GM12875 (cell line): ENCODE results near the gene POLD1.

Experiments
- H3K4me3 ChIP-seq: one replicate; pipeline ENCODE4 v1.5.1; 2011; ENCODE audit warnings: low read depth, low read length, control low read depth
- CTCF ChIP-seq: IDR thresholded peaks from 2 replicates; pipeline ENCODE4 v1.5.1; 2011; ENCODE audit warnings: low read depth, mild to moderate bottlenecking, control low read depth, inconsistent platforms, low read length, moderate library complexity, borderline replicate concordance; ENCODE audit not compliant: insufficient read depth

POLD1 gene

GRCh38 chr19:50455992-50456391, 71.8 kb downstream of the POLD1 start:
- H3K4me3 ChIP-seq = no peak overlapping the region
- TF ChIP-seq CTCF = no peak

DNA sequence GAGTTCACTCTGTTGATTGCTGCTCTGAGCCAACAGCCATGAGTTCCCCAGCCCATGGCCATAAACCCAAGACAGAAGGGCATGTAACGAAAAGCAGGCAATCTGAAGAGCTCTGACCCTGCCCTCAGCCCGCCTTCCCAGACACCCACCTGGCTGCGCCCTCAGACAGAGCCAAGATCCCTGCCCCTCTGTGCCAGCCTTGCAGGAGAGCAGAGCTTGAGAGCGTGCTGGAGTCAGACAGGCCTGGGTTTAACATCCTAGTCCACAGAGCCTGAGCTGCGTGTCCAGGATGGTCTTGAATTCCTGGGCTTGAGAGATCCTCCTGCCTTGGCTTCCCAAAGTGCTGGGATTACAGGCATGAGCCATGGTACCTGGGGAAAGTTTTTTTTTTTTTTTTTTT, 73.2 kb downstream of the POLD1 start:
- no peak overlapping the region for H3K4me3 ChIP-seq
- no peak for TF ChIP-seq CTCF

GRCh38 chr19:50458396-50459066, 74.4 kb downstream of the POLD1 start:
- TF ChIP-seq CTCF = no peak
- H3K4me3 ChIP-seq = no peak overlapping the region

DNA sequence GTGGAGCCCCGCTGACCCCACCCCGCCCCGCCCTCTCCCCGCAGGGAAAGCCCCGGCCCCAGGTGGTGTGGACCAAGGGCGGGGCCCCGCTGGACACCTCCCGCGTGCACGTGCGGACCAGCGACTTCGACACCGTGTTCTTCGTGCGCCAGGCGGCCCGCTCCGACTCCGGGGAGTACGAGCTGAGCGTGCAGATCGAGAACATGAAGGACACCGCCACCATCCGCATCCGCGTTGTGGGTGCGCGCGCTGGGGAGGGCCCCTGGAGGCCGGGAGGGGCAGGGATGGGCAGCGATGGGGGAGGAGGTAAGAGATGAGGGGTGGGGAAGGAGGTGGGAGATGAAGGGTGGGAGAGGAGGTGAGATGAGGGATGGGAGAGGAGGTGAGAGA, 74.9 kb downstream of the POLD1 start:
- H3K4me3 ChIP-seq = no peak overlapping the region
- TF ChIP-seq CTCF = no peak

DNA sequence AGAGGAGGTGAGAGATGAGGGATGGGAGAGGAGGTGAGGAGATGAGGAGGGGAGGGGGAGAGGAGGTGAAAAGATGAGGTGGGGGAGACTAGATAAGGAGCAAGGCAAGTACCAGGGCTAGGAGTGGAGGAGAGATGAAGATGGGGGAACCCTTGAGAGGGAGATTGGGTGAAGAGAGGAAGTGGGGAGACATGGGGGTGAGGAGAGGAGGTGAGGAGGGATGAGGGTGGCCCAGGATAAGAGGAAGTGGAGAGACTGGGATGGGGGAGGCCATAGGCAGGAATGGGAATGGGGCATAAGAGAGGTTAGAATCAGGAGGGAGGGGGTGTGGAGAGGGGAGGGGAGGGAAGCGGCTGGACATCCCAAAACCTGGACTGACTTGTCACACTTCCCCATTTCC, 75.5 kb downstream of the POLD1 start:
- no peak for TF ChIP-seq CTCF
- H3K4me3 ChIP-seq = no peak overlapping the region

DNA sequence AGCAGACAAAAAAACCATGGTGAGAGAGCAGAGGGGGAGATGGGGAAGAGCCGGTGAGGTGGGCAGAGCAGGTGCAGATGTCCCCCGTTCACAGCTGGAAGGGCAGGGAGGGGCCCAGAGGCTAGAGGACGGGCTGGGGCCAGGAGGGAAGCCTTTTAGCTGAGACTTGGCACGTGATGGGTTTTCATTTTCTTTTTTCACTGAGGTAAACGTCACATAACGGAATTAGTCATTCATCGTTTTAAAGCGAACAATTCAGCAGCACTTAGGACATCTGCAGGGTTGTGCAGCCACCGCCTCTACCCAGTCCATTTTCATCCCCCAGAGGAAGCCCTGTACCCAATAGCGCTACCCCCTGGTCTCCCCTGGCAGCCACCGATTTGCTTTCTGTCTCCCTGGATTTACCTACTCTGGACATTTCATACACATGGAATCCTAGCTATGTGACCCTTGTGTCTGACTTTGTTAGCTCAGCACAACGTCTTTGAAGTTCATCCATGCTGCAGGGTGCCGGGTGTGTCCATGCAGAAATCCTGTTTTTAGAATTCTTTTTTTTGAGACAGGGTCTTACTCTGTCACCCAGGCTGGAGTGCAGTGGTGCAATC, 76.1 kb downstream of the POLD1 start:
- 0 out of 2 replicates have a peak, but pooled peaks have one; percentile 31 for TF ChIP-seq CTCF
- H3K4me3 ChIP-seq = no peak overlapping the region
